SU-DHL-6 (cell line): ENCODE results near the gene TMPRSS13.

Source experiments
- H2AFZ ChIP-seq: fragments of 200-600 bp; sonication (generic); 2 replicates; pipeline ENCODE4 v1.6.1; 2014; ENCODE audit warnings: low read depth, mild to moderate bottlenecking, moderate library complexity, mixed read lengths, antibody characterized with exemption, low read length; ENCODE audit not compliant: severe bottlenecking
- H3F3A ChIP-seq: fragments of 200-600 bp; shearing (Covaris generic); 2 replicates; pipeline ENCODE4 v1.6.0; 2016; ENCODE audit warnings: antibody characterized with exemption, mild to moderate bottlenecking; ENCODE audit not compliant: insufficient read depth
- H3K27ac ChIP-seq: fragments of 200-600 bp; sonication (generic); 2 replicates; pipeline ENCODE4 v1.5.1; 2016; ENCODE audit warnings: low read depth, mild to moderate bottlenecking, low read length, moderate library complexity, mixed read lengths
- H3K27me3 ChIP-seq: fragments of 200-600 bp; sonication (generic), shearing (Covaris generic); 2 replicates; pipeline ENCODE4 v1.6.0; 2014; ENCODE audit warnings: mild to moderate bottlenecking, low read length
- H3K36me3 ChIP-seq: fragments of 200-600 bp; sonication (generic); 2 replicates; pipeline ENCODE4 v1.6.1; 2014; ENCODE audit warnings: mild to moderate bottlenecking, low read length, mixed read lengths
- H3K4me2 ChIP-seq: fragments of 300-600, 200-600 bp; shearing (Covaris generic), sonication (generic); 2 replicates; pipeline ENCODE4 v1.6.0; 2014; ENCODE audit warnings: low read length, low read depth, mild to moderate bottlenecking; ENCODE audit not compliant: poor library complexity, severe bottlenecking
- H3K4me3 ChIP-seq: fragments of 200-600 bp; sonication (generic); 2 replicates; pipeline ENCODE4 v1.5.1; 2014; ENCODE audit warnings: antibody characterized with exemption, low read length, mild to moderate bottlenecking, mixed read lengths; ENCODE audit not compliant: insufficient read depth, poor library complexity, severe bottlenecking
- H3K79me2 ChIP-seq: fragments of 200-600 bp; sonication (generic); 2 replicates; pipeline ENCODE4 v1.6.1; 2014; ENCODE audit warnings: mild to moderate bottlenecking, low read length, moderate library complexity; ENCODE audit not compliant: insufficient read depth
- H3K9ac ChIP-seq: fragments of 200-600 bp; sonication (generic); 2 replicates; pipeline ENCODE4 v1.7.0; 2014; ENCODE audit warnings: mild to moderate bottlenecking, low read length
- H3K9me2 ChIP-seq: fragments of 200-600 bp; sonication (generic); replicated peaks from 2 replicates; pipeline ENCODE4 v1.6.1; 2014; ENCODE audit warnings: low read length; ENCODE audit not compliant: insufficient read depth
- H3K9me3 ChIP-seq: fragments of 200-600 bp; sonication (generic); 2 replicates; pipeline ENCODE4 v1.6.1; 2014; ENCODE audit warnings: low read length, mixed read lengths; ENCODE audit not compliant: insufficient read depth
- H4K20me1 ChIP-seq: fragments of 200-600 bp; sonication (generic); 2 replicates; pipeline ENCODE4 v1.6.1; 2014; ENCODE audit warnings: low read depth, mild to moderate bottlenecking, antibody characterized with exemption, low read length, moderate library complexity, mixed read lengths
- EZH2phosphoT487 ChIP-seq: fragments of 200-600 bp; sonication (generic), shearing (Covaris generic); conservative IDR thresholded peaks from 2 replicates; pipeline ENCODE4 v1.6.1; 2018; ENCODE audit warnings: mild to moderate bottlenecking, antibody characterized with exemption, low read length, moderate library complexity, mixed read lengths
- TF ChIP-seq, protein P1 (sequence below): fragments of 200-600 bp; sonication (generic); IDR thresholded peaks from one replicate; pipeline ENCODE4 v1.5.1; 2017; ENCODE audit warnings: antibody characterized with exemption, mild to moderate bottlenecking, low read length, moderate library complexity; ENCODE audit not compliant: insufficient read depth, poor library complexity, severe bottlenecking

TMPRSS13 gene

DNA sequence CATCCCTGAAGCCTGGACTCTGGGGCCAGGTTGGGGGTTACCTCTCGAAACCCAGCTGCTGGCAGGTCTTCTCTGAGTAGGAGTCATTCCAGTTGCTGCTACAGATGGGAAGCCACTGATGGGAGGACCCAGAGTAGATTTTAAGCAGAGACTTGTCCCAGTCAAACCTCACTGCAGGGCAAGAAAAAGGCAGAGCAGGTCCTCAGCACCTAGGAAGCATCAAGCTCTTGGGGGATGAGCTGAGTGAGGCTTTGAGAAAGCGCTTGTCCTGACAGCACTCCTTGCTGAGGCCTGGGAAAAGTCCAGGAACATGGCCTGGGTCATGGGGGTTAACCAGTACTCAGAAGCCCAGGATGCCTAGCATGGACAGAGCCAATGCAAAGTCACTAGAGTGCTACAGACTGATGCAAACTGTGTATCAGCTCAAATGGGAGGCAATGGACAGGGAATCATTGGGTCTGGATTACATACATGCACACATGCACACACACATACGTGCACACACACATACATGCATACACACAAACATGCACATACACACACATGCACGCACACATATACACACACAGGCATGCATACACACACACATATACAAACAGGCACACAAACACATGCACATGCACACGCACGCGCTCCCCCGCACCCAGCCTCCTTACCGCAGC, 15.3 kb downstream of the TMPRSS13 start:
- TF ChIP-seq EZH2phosphoT487 = no peak
- TF ChIP-seq, protein P1, sequence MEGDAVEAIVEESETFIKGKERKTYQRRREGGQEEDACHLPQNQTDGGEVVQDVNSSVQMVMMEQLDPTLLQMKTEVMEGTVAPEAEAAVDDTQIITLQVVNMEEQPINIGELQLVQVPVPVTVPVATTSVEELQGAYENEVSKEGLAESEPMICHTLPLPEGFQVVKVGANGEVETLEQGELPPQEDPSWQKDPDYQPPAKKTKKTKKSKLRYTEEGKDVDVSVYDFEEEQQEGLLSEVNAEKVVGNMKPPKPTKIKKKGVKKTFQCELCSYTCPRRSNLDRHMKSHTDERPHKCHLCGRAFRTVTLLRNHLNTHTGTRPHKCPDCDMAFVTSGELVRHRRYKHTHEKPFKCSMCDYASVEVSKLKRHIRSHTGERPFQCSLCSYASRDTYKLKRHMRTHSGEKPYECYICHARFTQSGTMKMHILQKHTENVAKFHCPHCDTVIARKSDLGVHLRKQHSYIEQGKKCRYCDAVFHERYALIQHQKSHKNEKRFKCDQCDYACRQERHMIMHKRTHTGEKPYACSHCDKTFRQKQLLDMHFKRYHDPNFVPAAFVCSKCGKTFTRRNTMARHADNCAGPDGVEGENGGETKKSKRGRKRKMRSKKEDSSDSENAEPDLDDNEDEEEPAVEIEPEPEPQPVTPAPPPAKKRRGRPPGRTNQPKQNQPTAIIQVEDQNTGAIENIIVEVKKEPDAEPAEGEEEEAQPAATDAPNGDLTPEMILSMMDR = no peak
- H4K20me1 ChIP-seq = no peaks in the 10 kb centered on the region
- H3K27me3 ChIP-seq = no peaks in the 10 kb centered on the region
- H3K9ac ChIP-seq = no peak overlapping the region
- no peaks in the 10 kb centered on the region for H3F3A ChIP-seq
- H3K9me2 ChIP-seq = no peaks in the 10 kb centered on the region
- no peak overlapping the region for H3K27ac ChIP-seq
- no peak overlapping the region for H3K4me3 ChIP-seq
- H3K4me2 ChIP-seq = no peak overlapping the region
- no peaks in the 10 kb centered on the region for H3K36me3 ChIP-seq
- H2AFZ ChIP-seq = no peak overlapping the region
- no peaks in the 10 kb centered on the region for H3K79me2 ChIP-seq
- no peaks in the 10 kb centered on the region for H3K9me3 ChIP-seq

DNA sequence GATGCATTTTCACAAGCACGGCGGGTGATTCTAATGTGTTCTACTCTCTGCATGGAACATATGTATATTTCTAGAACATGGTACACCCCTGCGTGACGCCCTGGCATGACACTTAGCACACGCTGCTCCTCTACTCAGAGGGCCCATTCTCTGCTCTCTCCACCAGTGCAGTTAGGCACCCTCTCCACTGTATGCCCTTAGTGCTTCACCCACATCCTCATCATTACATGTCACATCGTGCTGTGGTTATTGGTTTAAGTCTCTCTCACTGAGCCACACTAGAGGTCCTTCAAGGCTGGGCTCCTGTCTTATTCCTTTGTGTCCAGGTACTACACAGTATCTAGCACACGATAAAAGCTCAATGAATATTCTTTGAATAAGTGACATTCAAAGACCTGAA, 16.7 kb downstream of the TMPRSS13 start:
- Histone ChIP-seq H3K9me3 (no peaks in the 10 kb centered on the region), H3K36me3 (no peaks in the 10 kb centered on the region), H2AFZ (no peak overlapping the region), H3K27ac (no peak overlapping the region), H3K9ac (no peak overlapping the region), H4K20me1 (no peaks in the 10 kb centered on the region), H3K4me3 (no peak overlapping the region), H3K79me2 (no peaks in the 10 kb centered on the region), H3K4me2 (no peak overlapping the region), H3K27me3 (no peaks in the 10 kb centered on the region), H3F3A (no peaks in the 10 kb centered on the region), H3K9me2 (no peaks in the 10 kb centered on the region)
- TF ChIP-seq, protein P1 = no peak
- no peak for TF ChIP-seq EZH2phosphoT487

DNA sequence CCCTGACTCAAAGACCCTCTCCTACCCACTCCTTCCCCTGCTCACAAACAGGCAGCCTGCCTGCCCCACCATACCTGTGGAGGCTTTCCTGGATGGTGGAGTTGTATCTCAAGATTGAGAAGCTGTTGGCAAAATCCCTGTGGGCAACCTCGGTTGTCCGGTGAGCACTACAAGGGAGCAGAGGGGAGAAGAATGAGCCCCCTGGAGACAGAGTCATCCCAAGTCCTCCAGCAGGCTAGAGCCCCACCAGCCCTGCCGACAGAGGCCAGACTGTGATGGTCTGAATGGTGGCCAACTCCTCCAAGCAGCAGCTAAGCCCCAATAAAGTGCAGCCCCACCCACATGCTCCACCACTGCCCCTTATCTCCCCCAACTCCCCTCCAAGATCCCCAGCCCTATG, 17.5 kb downstream of the TMPRSS13 start:
- H3F3A ChIP-seq = no peaks in the 10 kb centered on the region
- H3K4me2 ChIP-seq = no peak overlapping the region
- H3K9me3 ChIP-seq = no peaks in the 10 kb centered on the region
- no peak overlapping the region for H3K4me3 ChIP-seq
- no peaks in the 10 kb centered on the region for H3K79me2 ChIP-seq
- H3K27me3 ChIP-seq = no peaks in the 10 kb centered on the region
- H4K20me1 ChIP-seq = no peaks in the 10 kb centered on the region
- H3K27ac ChIP-seq = no peak overlapping the region
- H3K9ac ChIP-seq = no peak overlapping the region
- H3K36me3 ChIP-seq = no peaks in the 10 kb centered on the region
- no peak overlapping the region for H2AFZ ChIP-seq
- TF ChIP-seq EZH2phosphoT487 = no peak
- TF ChIP-seq, protein P1 = no peak
- H3K9me2 ChIP-seq = no peaks in the 10 kb centered on the region
